CD4-positive, CD25-positive, alpha-beta regulatory T cell (primary cell): ENCODE measurements around the gene PTPRN2. TPM values are rescaled to one million over a fixed set of nuclear protein-coding genes. Genes with fewer than 3 reads are reported as not detected.
"Not testable (repeated sequence)": the region's sequence is repeated elsewhere in the genome, so short reads cannot be mapped to it uniquely, and the experiment has no call there.

Source experiments
- ATAC-seq, 2 donors: fragments of 150-1000 bp; cut with Tn5 transposase; one replicate each; pipeline ENCODE4 v1.10.0; 2021; ENCODE audit warnings: low read depth in 2 of 2, moderate number of reproducible peaks in 2 of 2, moderate library complexity in 1 of 2
- DNase-seq, 3 donors: peaks; one replicate each; pipeline versions ENCODE4 v3.0.0 to v3.0.0-alpha.2; 2012 to 2022; ENCODE audit warnings: mixed read lengths in 1 of 3
- H3K27ac ChIP-seq: one replicate; pipeline ENCODE4 v1.7.0; 2013; ENCODE audit warnings: mild to moderate bottlenecking, low read length; ENCODE audit not compliant: insufficient read depth, poor library complexity, severe bottlenecking
- H3K27me3 ChIP-seq: one replicate; pipeline ENCODE4 v1.7.0; 2013; ENCODE audit warnings: low read length; ENCODE audit not compliant: control insufficient read depth, insufficient read depth
- H3K36me3 ChIP-seq: one replicate; pipeline ENCODE4 v1.7.0; 2013; ENCODE audit warnings: mild to moderate bottlenecking, low read length, moderate library complexity; ENCODE audit not compliant: control insufficient read depth, insufficient read depth
- H3K4me1 ChIP-seq: 2 replicates; pipeline ENCODE4 v1.7.0; 2013; ENCODE audit warnings: mild to moderate bottlenecking, low read length; ENCODE audit not compliant: insufficient read depth, control insufficient read depth, poor library complexity, severe bottlenecking
- H3K4me3 ChIP-seq: one replicate; pipeline ENCODE4 v1.7.0; 2013; ENCODE audit warnings: low read depth, mild to moderate bottlenecking, low read length, moderate library complexity
- H3K9me3 ChIP-seq, 2 experiments: 1 replicate in 1 of 2; 2 replicates in 1 of 2; pipeline ENCODE4 v1.7.0; 2013; ENCODE audit warnings: low read length in 2 of 2, mild to moderate bottlenecking in 1 of 2, moderate library complexity in 1 of 2; ENCODE audit not compliant: control insufficient read depth in 2 of 2
- H3K27ac Mint-ChIP-seq, 3 donors: one replicate each; pipeline ENCODE4 v1.8.0; 2020 to 2022; ENCODE audit warnings: mild to moderate bottlenecking in 3 of 3, mixed read lengths in 3 of 3, moderate library complexity in 2 of 3
- H3K27me3 Mint-ChIP-seq: one replicate; pipeline ENCODE4 v1.8.0; 2022; ENCODE audit warnings: mild to moderate bottlenecking, mixed read lengths
- H3K36me3 Mint-ChIP-seq: one replicate; pipeline ENCODE4 v1.8.0; 2020; ENCODE audit warnings: mixed read lengths
- H3K4me1 Mint-ChIP-seq, 4 donors: one replicate each; pipeline ENCODE4 v1.8.0; 2020 to 2022; ENCODE audit warnings: mixed read lengths in 4 of 4, mild to moderate bottlenecking in 1 of 4
- H3K4me3 Mint-ChIP-seq, 4 donors: one replicate each; pipeline ENCODE4 v1.8.0; 2020 to 2022; ENCODE audit warnings: mild to moderate bottlenecking in 4 of 4, mixed read lengths in 4 of 4, moderate library complexity in 3 of 4
- H3K9me3 Mint-ChIP-seq, 7 donors: one replicate each; pipeline ENCODE4 v1.8.0; 2020 to 2022; ENCODE audit warnings: mixed read lengths in 7 of 7, mild to moderate bottlenecking in 3 of 7, moderate library complexity in 2 of 7
- polyA plus RNA-seq, 4 donors: library from polyadenylated mRNA; unstranded; fragments of 300-500 nt; fragmentation: Illumina TruSeq; gene quantifications; one replicate each; pipeline ENCODE4 v1.2.3, GENCODE V29; 2021
- total RNA-seq: library from RNA; stranded (reverse); gene quantifications from one replicate; pipeline ENCODE4 v1.2.3, GENCODE V29; 2022

PTPRN2 gene
- total and polyA plus RNA-seq, 5 donors from 2014 or later: 1.6 to 4.7 (median 2.7) TPM

GRCh38 chr7:158295966-158296797 lies 291.4 kb downstream of the PTPRN2 start:
- Histone ChIP-seq H3K27me3 (no peaks in the 10 kb centered on the region), H3K4me3 (no peak overlapping the region), H3K27ac (no peak overlapping the region), H3K4me1 (no peaks in the 10 kb centered on the region), H3K36me3 (no peaks in the 10 kb centered on the region), H3K9me3 (no peaks in the 10 kb centered on the region)
- H3K9me3 Mint-ChIP-seq: peaks cover 0 to 4% (median 0%) of the 10 kb centered on the region in 7 donors
- no peaks in the 10 kb centered on the region for H3K36me3 Mint-ChIP-seq
- peak overlapping the region in 1 of 3 donors; percentile 52 for H3K27ac Mint-ChIP-seq
- H3K4me1 Mint-ChIP-seq: no peaks in the 10 kb centered on the region
- no peak for ATAC-seq
- no peaks in the 10 kb centered on the region for H3K27me3 Mint-ChIP-seq
- DNase-seq: no peak
- H3K4me3 Mint-ChIP-seq: no peak overlapping the region

GRCh38 chr7:158294468-158295215 lies 293.0 kb downstream of the PTPRN2 start:
- not testable (repeated sequence) for H3K9me3 ChIP-seq, H3K27ac Mint-ChIP-seq, H3K27me3 Mint-ChIP-seq, H3K4me3 Mint-ChIP-seq, DNase-seq, ATAC-seq, H3K4me3 ChIP-seq, H3K4me1 ChIP-seq, H3K4me1 Mint-ChIP-seq, H3K27me3 ChIP-seq, H3K27ac ChIP-seq, H3K36me3 ChIP-seq, H3K9me3 Mint-ChIP-seq, H3K36me3 Mint-ChIP-seq

GRCh38 chr7:158292948-158293347 lies 294.7 kb downstream of the PTPRN2 start:
- H3K27me3 ChIP-seq: no peaks in the 10 kb centered on the region
- H3K36me3 ChIP-seq: no peaks in the 10 kb centered on the region
- H3K4me1 ChIP-seq: no peaks in the 10 kb centered on the region
- no peak overlapping the region for H3K4me3 Mint-ChIP-seq
- no peak for ATAC-seq
- no peaks in the 10 kb centered on the region for H3K27me3 Mint-ChIP-seq
- no peaks in the 10 kb centered on the region for H3K4me1 Mint-ChIP-seq
- H3K27ac ChIP-seq: no peak overlapping the region
- no peak for DNase-seq
- no peak overlapping the region for H3K27ac Mint-ChIP-seq
- H3K4me3 ChIP-seq: no peak overlapping the region
- no peaks in the 10 kb centered on the region for H3K36me3 Mint-ChIP-seq
- H3K9me3 ChIP-seq: peaks cover 10 to 19% of the 10 kb centered on the region in 2 experiments
- peaks cover 2 to 22% (median 8%) of the 10 kb centered on the region in 7 donors for H3K9me3 Mint-ChIP-seq

DNA sequence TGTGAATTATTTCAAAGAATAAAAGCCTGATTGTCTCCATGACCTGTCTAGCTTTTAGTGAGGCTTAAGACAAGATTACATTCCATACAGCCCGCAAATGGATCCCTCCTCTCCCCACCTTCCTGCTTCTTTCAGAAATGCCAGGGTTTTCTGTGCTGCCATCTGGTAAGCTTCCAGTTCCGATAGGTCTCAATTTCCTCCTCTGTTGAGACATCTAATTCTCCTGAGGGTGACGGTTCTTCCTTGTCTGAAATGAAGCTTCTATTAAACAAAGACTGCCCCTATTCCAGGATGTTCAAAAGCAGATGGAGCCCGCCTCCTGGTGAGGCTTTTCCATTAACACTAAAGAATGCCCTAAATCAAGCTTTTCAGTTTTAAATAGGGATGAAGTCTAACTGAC lies 295.6 kb downstream of the PTPRN2 start:
- H3K9me3 ChIP-seq: peaks cover 10 to 19% of the 10 kb centered on the region in 2 experiments
- ATAC-seq (no peak), DNase-seq (no peak)
- H3K4me3 ChIP-seq: no peak overlapping the region
- no peaks in the 10 kb centered on the region for H3K36me3 ChIP-seq
- H3K36me3 Mint-ChIP-seq: no peaks in the 10 kb centered on the region
- H3K4me1 ChIP-seq: no peaks in the 10 kb centered on the region
- no peak overlapping the region for H3K27ac ChIP-seq
- no peak overlapping the region for H3K27ac Mint-ChIP-seq
- no peak overlapping the region for H3K4me3 Mint-ChIP-seq
- H3K9me3 Mint-ChIP-seq: peaks cover 2 to 22% (median 7%) of the 10 kb centered on the region in 7 donors
- no peaks in the 10 kb centered on the region for H3K4me1 Mint-ChIP-seq
- H3K27me3 ChIP-seq: no peaks in the 10 kb centered on the region
- H3K27me3 Mint-ChIP-seq: no peaks in the 10 kb centered on the region

DNA sequence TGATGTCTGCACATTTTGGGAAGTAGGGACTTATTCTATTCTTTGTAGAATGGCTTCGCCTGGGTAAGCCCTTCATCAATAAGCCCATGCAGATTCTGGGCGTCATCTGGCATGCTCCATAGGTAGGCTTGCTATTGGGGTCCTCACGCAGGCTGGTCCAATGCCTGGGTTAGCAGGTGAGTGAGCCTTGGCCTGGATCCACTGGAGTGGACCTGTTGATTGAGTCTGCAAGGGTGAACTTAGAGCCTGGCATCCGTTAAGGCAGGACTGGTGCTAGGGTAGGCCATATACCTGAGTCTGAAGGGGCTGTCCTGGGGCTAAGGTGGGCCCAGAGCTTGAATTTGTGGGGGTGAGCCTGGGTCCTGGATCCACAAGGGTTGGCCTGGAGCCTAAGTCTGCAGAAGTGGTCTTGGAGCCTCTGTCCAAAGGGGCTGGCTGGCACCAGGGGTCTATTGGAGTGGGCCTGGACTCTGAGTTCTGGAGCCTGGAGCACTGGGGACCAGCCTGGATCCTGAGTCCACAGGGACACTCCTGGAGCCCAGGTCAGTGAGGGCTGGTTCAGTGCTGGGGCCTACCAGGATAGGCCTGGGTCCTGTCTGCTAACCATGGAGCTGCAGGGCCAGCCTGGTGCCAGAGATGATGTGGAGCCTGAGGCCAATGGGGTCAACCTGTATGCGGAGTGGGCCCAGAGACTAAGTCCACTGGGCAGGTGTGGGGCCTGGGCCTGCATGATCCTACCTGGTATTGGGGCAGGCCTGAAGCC lies 297.7 kb downstream of the PTPRN2 start:
- no peaks in the 10 kb centered on the region for H3K4me1 Mint-ChIP-seq
- no peak overlapping the region for H3K27ac ChIP-seq
- H3K27ac Mint-ChIP-seq: no peak overlapping the region
- H3K4me1 ChIP-seq: no peaks in the 10 kb centered on the region
- peaks cover 5% of the 10 kb centered on the region for H3K27me3 Mint-ChIP-seq
- H3K9me3 Mint-ChIP-seq: peaks cover 4 to 30% (median 10%) of the 10 kb centered on the region in 7 donors
- no peaks in the 10 kb centered on the region for H3K36me3 ChIP-seq
- no peaks in the 10 kb centered on the region for H3K27me3 ChIP-seq
- H3K4me3 ChIP-seq: no peak overlapping the region
- no peaks in the 10 kb centered on the region for H3K36me3 Mint-ChIP-seq
- peaks cover 12 to 25% of the 10 kb centered on the region in 2 experiments for H3K9me3 ChIP-seq
- no peak for DNase-seq
- no peak for ATAC-seq
- no peak overlapping the region for H3K4me3 Mint-ChIP-seq

- Mint-ChIP-seq H3K4me1 (no peaks in the 10 kb centered on the region), H3K9me3 (peaks cover 4 to 30% (median 11%) of the 10 kb centered on the region in 7 donors), H3K27me3 (peaks cover 5% of the 10 kb centered on the region), H3K36me3 (no peaks in the 10 kb centered on the region), H3K4me3 (no peak overlapping the region), H3K27ac (no peak overlapping the region)
- Histone ChIP-seq H3K4me3 (no peak overlapping the region), H3K27me3 (no peaks in the 10 kb centered on the region), H3K4me1 (no peaks in the 10 kb centered on the region), H3K36me3 (no peaks in the 10 kb centered on the region), H3K27ac (no peak overlapping the region), H3K9me3 (peaks cover 12 to 25% of the 10 kb centered on the region in 2 experiments)
- no peak for ATAC-seq
- no peak for DNase-seq
Observed at GRCh38 chr7:158289231-158289630, 298.4 kb downstream of the PTPRN2 start.

GRCh38 chr7:158286210-158286609 lies 301.4 kb downstream of the PTPRN2 start:
- no peaks in the 10 kb centered on the region for H3K4me1 Mint-ChIP-seq
- peaks cover 12 to 25% of the 10 kb centered on the region in 2 experiments for H3K9me3 ChIP-seq
- H3K4me3 Mint-ChIP-seq: no peak overlapping the region
- no peak overlapping the region for H3K4me3 ChIP-seq
- DNase-seq (no peak), ATAC-seq (no peak)
- no peaks in the 10 kb centered on the region for H3K27me3 ChIP-seq
- H3K27me3 Mint-ChIP-seq: peaks cover 5% of the 10 kb centered on the region
- no peaks in the 10 kb centered on the region for H3K4me1 ChIP-seq
- peaks cover 4 to 30% (median 12%) of the 10 kb centered on the region in 7 donors for H3K9me3 Mint-ChIP-seq
- H3K36me3 Mint-ChIP-seq: no peaks in the 10 kb centered on the region
- H3K27ac Mint-ChIP-seq: no peak overlapping the region
- no peak overlapping the region for H3K27ac ChIP-seq
- no peaks in the 10 kb centered on the region for H3K36me3 ChIP-seq
